H1 (cell line): ENCODE results near the gene STARD13. TPM values are rescaled to one million over a fixed set of nuclear protein-coding genes. Genes with fewer than 3 reads are reported as not detected.

Source experiments
- CBX8 ChIP-seq: fragments of 300-800, 300-1000 bp; sonication (generic); IDR thresholded peaks from 2 replicates; pipeline ENCODE4 v1.7.1; 2016; ENCODE audit warnings: low read depth, low read length, borderline replicate concordance
- CHD1 ChIP-seq: IDR thresholded peaks from 2 replicates; pipeline ENCODE4 v1.6.1; 2012; ENCODE audit warnings: low read depth, low read length, improper control_type of control experiment
- SIRT6 ChIP-seq: IDR thresholded peaks from one replicate; pipeline ENCODE4 v1.7.1; 2012; ENCODE audit warnings: low read length, inconsistent platforms
- SRF ChIP-seq: IDR thresholded peaks from 2 replicates; pipeline ENCODE4 v1.6.1; 2011; ENCODE audit warnings: mild to moderate bottlenecking, low read depth, low read length, moderate library complexity
- TCF12 ChIP-seq: IDR thresholded peaks from 2 replicates; pipeline ENCODE4 v1.6.1; 2011; ENCODE audit warnings: low read depth, mild to moderate bottlenecking, low read length
- polyA plus RNA-seq, 7 experiments: library from polyadenylated mRNA; depleted of rRNA in 3 of 7; stranded (reverse) in 5 of 7; unstranded in 2 of 7; fragments of >200 nt in 5 of 7; fragments of 200-250 nt in 2 of 7; gene quantifications; 1 replicate in 5 of 7; 2 replicates in 1 of 7; 4 replicates in 1 of 7; pipeline versions ENCODE4 v1.2.1 to v1.2.3, GENCODE V29; 2011 to 2013; ENCODE audit warnings: missing spikeins in 2 of 7, mixed read lengths in 2 of 7
- total RNA-seq: library from RNA; stranded (reverse); fragmentation: NEBNext Ultra II Directional; extraction: Animal tissue kit (Norgen Biotek cat#: 25700); gene quantifications from 2 replicates; pipeline ENCODE4 v1.2.1, GENCODE V29; 2021

STARD13 gene
- total and polyA plus RNA-seq, 2 of the 8 experiments (the other 6 are each of a cell fraction or from before 2014, with no cell fraction given), result 0.82 to 2.9 TPM

- TF ChIP-seq SIRT6 (no peak), TCF12 (no peak), CBX8 (no peak), SRF (no peak), CHD1 (no peak)
Observed at GRCh38 chr13:33184530-33184929, 101.0 kb downstream of the STARD13 start (continued).
